ENCODE data around the gene SPEG.

The SPEG gene

GRCh38 chr2:219485201-219485580, 50.5 kb downstream of the SPEG start:
- no peak for DNase-seq (ENCODE audit: low read depth)
- no peak for TF ChIP-seq CTCF (IDR thresholded peaks at IDR 0.05; ENCODE audit: insufficient read depth, low read depth, low read length, missing control alignments)
- H3K4me3 ChIP-seq (ENCODE audit: low read length), result no peak overlapping the region

GRCh38 chr2:219486380-219486959, 51.8 kb downstream of the SPEG start:
- no peak for TF ChIP-seq CTCF (IDR thresholded peaks at IDR 0.05; ENCODE audit: insufficient read depth, low read depth, low read length, missing control alignments)
- DNase-seq (ENCODE audit: low read depth), result no peak
- no peak overlapping the region for H3K4me3 ChIP-seq (ENCODE audit: low read length)

- no peak overlapping the region for H3K4me3 ChIP-seq (ENCODE audit: low read length)
- TF ChIP-seq CTCF (IDR thresholded peaks at IDR 0.05; ENCODE audit: insufficient read depth, low read depth, low read length, missing control alignments), result no peak
- DNase-seq (ENCODE audit: low read depth), result no peak
These were observed 53.7 kb downstream of the SPEG start for GRCh38 chr2:219488149-219488843.

- no peak for DNase-seq (ENCODE audit: low read depth)
- no peak for TF ChIP-seq CTCF (IDR thresholded peaks at IDR 0.05; ENCODE audit: insufficient read depth, low read depth, low read length, missing control alignments)
- no peak overlapping the region for H3K4me3 ChIP-seq (ENCODE audit: low read length)
These were observed 54.2 kb downstream of the SPEG start for GRCh38 chr2:219488844-219489194.

GRCh38 chr2:219489315-219489714, 54.7 kb downstream of the SPEG start:
- no peak overlapping the region for H3K4me3 ChIP-seq (ENCODE audit: low read length)
- no peak for DNase-seq (ENCODE audit: low read depth)
- TF ChIP-seq CTCF (IDR thresholded peaks at IDR 0.05; ENCODE audit: insufficient read depth, low read depth, low read length, missing control alignments), result no peak

GRCh38 chr2:219490186-219490585, 55.5 kb downstream of the SPEG start:
- no peak for DNase-seq (ENCODE audit: low read depth)
- TF ChIP-seq CTCF (IDR thresholded peaks at IDR 0.05; ENCODE audit: insufficient read depth, low read depth, low read length, missing control alignments), result no peak
- H3K4me3 ChIP-seq (ENCODE audit: low read length), result no peak overlapping the region

- TF ChIP-seq CTCF (IDR thresholded peaks at IDR 0.05; ENCODE audit: insufficient read depth, low read depth, low read length, missing control alignments), result no peak
- no peak for DNase-seq (ENCODE audit: low read depth)
- H3K4me3 ChIP-seq (ENCODE audit: low read length), result no peak overlapping the region
These were observed 56.0 kb downstream of the SPEG start for GRCh38 chr2:219490600-219491130.
